IMR-90 (cell line): ENCODE data around the gene NET1. TPM values are rescaled to one million over a fixed set of nuclear protein-coding genes. Genes with fewer than 3 reads are reported as not detected.

Experiments
- ATAC-seq: fragments of 200-7000 bp; cut with Tn5 transposase; 2 replicates; pipeline ENCODE4 v1.9.1; 2020; ENCODE audit warnings: low read depth, mild to moderate bottlenecking, moderate library complexity
- BruUV-seq: library from RNA; stranded (reverse); fragments of 400-500 nt; replicated peaks from 2 replicates; lab custom pipeline; 2021; lab: Mats Ljungman, UMichigan
- CTCF ChIA-PET: fragments of 300-600 bp; formaldehyde crosslinking; extraction: SDS; loops from one replicate; lab custom pipeline; 2021; ENCODE audit warnings: antibody characterized with exemption; lab: Yijun Ruan, JAX
- POLR2A ChIA-PET: fragments of 300-600 bp; sonication (Branson Sonifier 250); formaldehyde crosslinking; loops from one replicate; lab custom pipeline; 2022; ENCODE audit warnings: antibody characterized with exemption; ENCODE audit not compliant: unreplicated experiment; lab: Charles Lee
- DNase-seq: peaks from one replicate; pipeline ENCODE4 v3.0.0; 2013
- H2AFZ ChIP-seq: replicated peaks from 2 replicates; pipeline ENCODE3; 2013; ENCODE audit warnings: low read length, mild to moderate bottlenecking; ENCODE audit not compliant: poor library complexity
- H2AK5ac ChIP-seq: 2 replicates; pipeline ENCODE4 v1.6.1; 2013; ENCODE audit warnings: low read depth, low read length, inconsistent platforms
- H2AK9ac ChIP-seq: replicated peaks from 2 replicates; pipeline ENCODE3; 2013; ENCODE audit warnings: mild to moderate bottlenecking, low read depth, low read length, moderate library complexity; ENCODE audit not compliant: poor library complexity
- H2BK120ac ChIP-seq: 2 replicates; pipeline ENCODE4 v1.6.1; 2013; ENCODE audit warnings: low read depth, low read length, inconsistent platforms
- H2BK15ac ChIP-seq: 3 replicates; pipeline ENCODE4 v1.6.1; 2013; ENCODE audit warnings: low read depth, low read length, inconsistent platforms
- H2BK20ac ChIP-seq: 2 replicates; pipeline ENCODE4 v1.6.1; 2013; ENCODE audit warnings: low read depth, mild to moderate bottlenecking, inconsistent platforms, low read length, moderate library complexity
- H2BK5ac ChIP-seq: 2 replicates; pipeline ENCODE4 v1.6.1; 2013; ENCODE audit warnings: mild to moderate bottlenecking, low read depth, low read length, inconsistent platforms; ENCODE audit not compliant: poor library complexity, severe bottlenecking
- H3K14ac ChIP-seq: replicated peaks from 2 replicates; pipeline ENCODE4 v1.6.1; 2013; ENCODE audit warnings: low read depth, low read length, inconsistent platforms
- H3K18ac ChIP-seq: 2 replicates; pipeline ENCODE4 v1.6.1; 2013; ENCODE audit warnings: low read depth, low read length, control low read depth
- H3K23ac ChIP-seq: 2 replicates; pipeline ENCODE4 v1.6.1; 2013; ENCODE audit warnings: low read depth, low read length, inconsistent platforms
- H3K27ac ChIP-seq: 2 replicates; pipeline ENCODE4 v1.5.1; 2013; ENCODE audit warnings: mild to moderate bottlenecking, control low read depth, low read length; ENCODE audit not compliant: insufficient read depth
- H3K27me3 ChIP-seq: 2 replicates; pipeline ENCODE4 v1.6.1; 2013; ENCODE audit warnings: low read length; ENCODE audit not compliant: control insufficient read depth, insufficient read depth
- H3K36me3 ChIP-seq: 2 replicates; pipeline ENCODE4 v1.6.1; 2013; ENCODE audit warnings: low read length, mixed read lengths; ENCODE audit not compliant: control insufficient read depth, insufficient read depth
- H3K4ac ChIP-seq: 2 replicates; pipeline ENCODE4 v1.6.1; 2013; ENCODE audit warnings: low read depth, low read length, inconsistent platforms
- H3K4me1 ChIP-seq: 2 replicates; pipeline ENCODE4 v1.6.1; 2013; ENCODE audit warnings: low read length, mixed read lengths; ENCODE audit not compliant: control insufficient read depth, insufficient read depth
- H3K4me2 ChIP-seq: 2 replicates; pipeline ENCODE4 v1.6.1; 2013; ENCODE audit warnings: low read depth, mild to moderate bottlenecking, control low read depth, low read length, moderate library complexity
- H3K4me3 ChIP-seq: 2 replicates; pipeline ENCODE4 v1.5.1; 2013; ENCODE audit warnings: low read depth, mild to moderate bottlenecking, control low read depth, low read length, moderate library complexity; ENCODE audit not compliant: insufficient read depth
- H3K56ac ChIP-seq: 2 replicates; pipeline ENCODE4 v1.6.1; 2013; ENCODE audit warnings: low read length, inconsistent platforms; ENCODE audit not compliant: insufficient read depth; ENCODE audit errors: extremely low read depth
- H3K79me1 ChIP-seq, 2 experiments: 2 replicates each; pipeline ENCODE4 v1.6.1; 2013; ENCODE audit warnings: low read length in 2 of 2, inconsistent platforms in 1 of 2, low read depth in 1 of 2
- H3K9ac ChIP-seq: 2 replicates; pipeline ENCODE4 v1.6.1; 2013; ENCODE audit warnings: low read depth, low read length, control low read depth
- H3K9me1 ChIP-seq: 2 replicates; pipeline ENCODE4 v1.6.1; 2013; ENCODE audit warnings: low read length, inconsistent platforms; ENCODE audit not compliant: insufficient read depth
- H3K9me3 ChIP-seq: 2 replicates; pipeline ENCODE4 v1.6.1; 2013; ENCODE audit warnings: low read length; ENCODE audit not compliant: control insufficient read depth, insufficient read depth
- H4K20me1 ChIP-seq: 2 replicates; pipeline ENCODE4 v1.6.1; 2013; ENCODE audit warnings: low read length, inconsistent platforms; ENCODE audit not compliant: insufficient read depth
- H4K5ac ChIP-seq: 2 replicates; pipeline ENCODE4 v1.6.1; 2013; ENCODE audit warnings: mild to moderate bottlenecking, low read depth, low read length, control low read depth
- H4K8ac ChIP-seq, 2 experiments: 2 replicates each; pipeline ENCODE4 v1.6.1; 2013; ENCODE audit warnings: low read depth in 2 of 2, low read length in 2 of 2, control low read depth in 1 of 2, inconsistent platforms in 1 of 2
- H4K91ac ChIP-seq: 2 replicates; pipeline ENCODE4 v1.6.1; 2013; ENCODE audit warnings: low read depth, low read length, inconsistent platforms; ENCODE audit not compliant: insufficient read depth
- BHLHE40 ChIP-seq: fragments of 150-350 bp; IDR thresholded peaks from 2 replicates; pipeline ENCODE4 v1.6.1; 2016; ENCODE audit warnings: mild to moderate bottlenecking, low read depth, low read length
- CEBPB ChIP-seq: IDR thresholded peaks from 2 replicates; pipeline ENCODE4 v1.6.1; 2012; ENCODE audit warnings: low read depth, low read length, improper control_type of control experiment
- CHD1 ChIP-seq: IDR thresholded peaks from 2 replicates; pipeline ENCODE4 v1.6.1; 2012; ENCODE audit warnings: low read depth, low read length, improper control_type of control experiment
- ELK1 ChIP-seq: fragments of 150-350 bp; IDR thresholded peaks from 2 replicates; pipeline ENCODE4 v1.6.1; 2016; ENCODE audit warnings: low read depth, mild to moderate bottlenecking, low read length, moderate library complexity, borderline replicate concordance
- FOS ChIP-seq: fragments of 150-350 bp; IDR thresholded peaks from 2 replicates; pipeline ENCODE4 v1.6.1; 2016; ENCODE audit warnings: low read depth, low read length
- MAFK ChIP-seq: IDR thresholded peaks from 2 replicates; pipeline ENCODE4 v1.6.1; 2012; ENCODE audit warnings: low read depth, low read length, improper control_type of control experiment
- MAZ ChIP-seq: IDR thresholded peaks from 2 replicates; pipeline ENCODE4 v1.6.1; 2012; ENCODE audit warnings: low read depth, mild to moderate bottlenecking, low read length, improper control_type of control experiment, moderate library complexity, borderline replicate concordance
- MXI1 ChIP-seq: IDR thresholded peaks from 2 replicates; pipeline ENCODE4 v1.6.1; 2012; ENCODE audit warnings: low read depth, mild to moderate bottlenecking, low read length, moderate library complexity, borderline replicate concordance
- NFE2L2 ChIP-seq: fragments of 150-350 bp; IDR thresholded peaks from 2 replicates; pipeline ENCODE4 v1.6.1; 2016; ENCODE audit warnings: low read depth, mild to moderate bottlenecking, low read length
- POLR2A ChIP-seq: IDR thresholded peaks from 2 replicates; pipeline ENCODE4 v1.6.1; 2012; ENCODE audit warnings: mild to moderate bottlenecking, low read depth, low read length
- RAD21 ChIP-seq: IDR thresholded peaks from 2 replicates; pipeline ENCODE4 v1.6.1; 2012; ENCODE audit warnings: low read length, improper control_type of control experiment
- RCOR1 ChIP-seq: IDR thresholded peaks from 2 replicates; pipeline ENCODE4 v1.6.1; 2012; ENCODE audit warnings: mild to moderate bottlenecking, low read length, improper control_type of control experiment; ENCODE audit not compliant: insufficient replicate concordance
- RFX5 ChIP-seq: IDR thresholded peaks from 2 replicates; pipeline ENCODE4 v1.8.0; 2012; ENCODE audit warnings: low read depth, mild to moderate bottlenecking, low read length, moderate library complexity
- SMC3 ChIP-seq: fragments of 150-350 bp; IDR thresholded peaks from 2 replicates; pipeline ENCODE4 v1.6.1; 2016; ENCODE audit warnings: low read depth, mild to moderate bottlenecking, antibody characterized with exemption, low read length, moderate library complexity
- USF2 ChIP-seq: fragments of 150-350 bp; IDR thresholded peaks from 2 replicates; pipeline ENCODE4 v1.6.1; 2017; ENCODE audit warnings: mild to moderate bottlenecking, antibody characterized with exemption, low read length, low read depth
- WGBS, 2 experiments: methylation state at CpG; one replicate each; pipeline versions ENCODE4 v1.1.5 to v1.1.7; 2013; ENCODE audit warnings: missing lambda C conversion rate in 2 of 2; ENCODE audit not compliant: insufficient read length in 1 of 2; ENCODE audit errors: extremely low coverage in 2 of 2; 5-methylcytosine and 5-hydroxymethylcytosine counted together
- dilution Hi-C: fragments of 300-500 bp; cut with HindIII; formaldehyde crosslinking; loops from one replicate; pipeline ENCODE4 v1.14.3; 2018; ENCODE audit warnings: low sequenced_read_pairs; ENCODE audit not compliant: unreplicated experiment
- in situ Hi-C: fragments of 300-500 bp; cut with MboI; formaldehyde crosslinking; loops from 3 replicates; pipeline ENCODE4 v1.14.3; 2019; ENCODE audit warnings: low sequenced_read_pairs, inconsistent platforms, mixed read lengths
- intact Hi-C: fragments of 100-400 bp; cut with micrococcal nuclease; formaldehyde crosslinking; loops from 2 replicates; pipeline ENCODE4 v1.10.0; 2022
- polyA plus RNA-seq, 3 experiments: library from polyadenylated mRNA; depleted of rRNA; stranded (reverse); fragments of >200 nt; gene quantifications; 2 replicates each; pipeline ENCODE4 v1.2.3, GENCODE V29; 2012; ENCODE audit warnings: low replicate concordance in 1 of 3
- total RNA-seq: library from RNA; depleted of rRNA; stranded (reverse); fragments of >200 nt; gene quantifications from 2 replicates; pipeline ENCODE4 v1.2.3, GENCODE V29; 2012

The NET1 gene
- total and polyA plus RNA-seq, 2 of the 4 experiments (the other 2 are of a cell fraction) = 20.0 to 54.7 TPM

GRCh38 chr10:5434017-5434753, 21.8 kb downstream of the NET1 start:
- H3K9me1 ChIP-seq = no peaks in the 10 kb centered on the region; the same call in 1 of the 2 replicates
- H3K4ac ChIP-seq = no peak overlapping the region
- H2AK9ac ChIP-seq = no peak overlapping the region
- no peak overlapping the region; the same call in 1 of the 2 replicates for H2AK5ac ChIP-seq
- no peak overlapping the region for H3K56ac ChIP-seq
- no peak overlapping the region for H2BK15ac ChIP-seq
- H3K9me3 ChIP-seq = no peaks in the 10 kb centered on the region; the same call in 1 of the 2 replicates
- WGBS, 2 experiments = no CpG with 5 or more reads among the region's 3 CpGs
- peak overlapping the region; percentile 26; the same call in 1 of the 2 replicates for H3K23ac ChIP-seq
- dilution Hi-C loops = no loop called here
- H3K9ac ChIP-seq = peak overlapping the region; percentile 45
- peak; percentile 81 for DNase-seq
- no peaks in the 10 kb centered on the region for H3K27me3 ChIP-seq
- H3K4me3 ChIP-seq = no peak overlapping the region
- intact Hi-C loops = loop anchor here (1.0 kb wide), 2 partner anchors 585 to 619 kb away; no protein-coding TSS in a partner anchor
- no peak overlapping the region for H2BK20ac ChIP-seq
- peaks cover 7% of the 10 kb centered on the region for H3K4me1 ChIP-seq
- H3K4me2 ChIP-seq = peak overlapping the region; percentile 78
- in situ Hi-C loops = no loop called here
- BruUV-seq = no TSS peak
- H4K20me1 ChIP-seq = no peaks in the 10 kb centered on the region
- peaks cover 8 to 16% of the 10 kb centered on the region in 2 experiments; a peak in 2 of 4 replicates for H3K79me1 ChIP-seq
- H3K14ac ChIP-seq = no peak overlapping the region; the same call in 1 of the 2 replicates
- ATAC-seq = peak; percentile 89
- no peak overlapping the region for H4K91ac ChIP-seq
- H4K8ac ChIP-seq = 0 out of 4 replicates have a peak overlapping the region, but pooled peaks of 1 of the 2 experiments have one; percentile 7
- peak overlapping the region; percentile 30; the same call in 1 of the 2 replicates for H4K5ac ChIP-seq
- H2AFZ ChIP-seq = peak overlapping the region; percentile 29
- peak overlapping the region; percentile 74; the same call in 1 of the 2 replicates for H3K27ac ChIP-seq
- H3K18ac ChIP-seq = peak overlapping the region; percentile 8; the same call in 1 of the 2 replicates
- peak overlapping the region; percentile 84 for H2BK5ac ChIP-seq
- POLR2A ChIA-PET = no interaction called here
- H2BK120ac ChIP-seq = no peak overlapping the region
- CTCF ChIA-PET = interaction anchor here (0.6 to 2.5 kb wide), 14 partner anchors 8 to 631 kb away, joined by 3 to 13 read pairs (median 4); no protein-coding TSS in a partner anchor
- no peaks in the 10 kb centered on the region for H3K36me3 ChIP-seq
- TF ChIP-seq RCOR1 (no peak), FOS (no peak), USF2 (no peak), RAD21 (peak; percentile 66), SMC3 (peak; percentile 66), NFE2L2 (no peak), ELK1 (no peak), BHLHE40 (no peak), MAZ (no peak), CHD1 (no peak), MXI1 (no peak), MAFK (0 out of 2 replicates have a peak, but pooled peaks have one; percentile 10), CEBPB (no peak), POLR2A (no peak), RFX5 (no peak)
